GM12878 (cell line): ENCODE results near the gene EOLA1. TPM values are rescaled to one million over a fixed set of nuclear protein-coding genes. Genes with fewer than 3 reads are reported as not detected.

Source experiments
- ATAC-seq: fragments of 200-7000 bp; cut with Tn5 transposase; 3 replicates; pipeline ENCODE4 v1.9.1; 2020; ENCODE audit warnings: mild to moderate bottlenecking, moderate library complexity
- BruUV-seq: library from RNA; stranded (reverse); fragments of 400-500 nt; replicated peaks from 2 replicates; lab custom pipeline; 2021; lab: Mats Ljungman, UMichigan
- CTCF ChIA-PET: fragments of 300-600 bp; sonication (Branson Sonifier 250); formaldehyde crosslinking; extraction: SDS; loops from one replicate; lab custom pipeline; 2021; ENCODE audit warnings: inconsistent platforms; lab: Yijun Ruan, JAX
- POLR2A ChIA-PET: fragments of 350-600 bp; formaldehyde crosslinking; extraction: SDS; loops from one replicate; lab custom pipeline; 2021; ENCODE audit warnings: inconsistent platforms; lab: Charles Lee
- RAD21 ChIA-PET: fragments of 300-600 bp; sonication (Branson Sonifier 250); formaldehyde crosslinking; loops from one replicate; lab custom pipeline; 2023; ENCODE audit warnings: antibody characterized with exemption; ENCODE audit not compliant: unreplicated experiment; lab: Charles Lee
- SMC1A ChIA-PET: fragments of 300-600 bp; sonication (Branson Sonifier 250); formaldehyde crosslinking; loops from one replicate; lab custom pipeline; 2023; ENCODE audit not compliant: unreplicated experiment, uncharacterized antibody; lab: Charles Lee
- DNase-seq: peaks from one replicate; pipeline ENCODE4 v3.0.0-alpha.2; 2011; ENCODE audit warnings: low read depth, low spot score
- FAIRE-seq: peaks from 3 replicates; lab custom pipeline; 2011; peaks lifted over from hg19 to GRCh38; lab: Jason Lieb, UNC
- H2AFZ ChIP-seq: 2 replicates; pipeline ENCODE4 v1.6.0; 2011; ENCODE audit warnings: low read depth, low read length, control low read depth; ENCODE audit not compliant: control insufficient read depth
- H3K27ac ChIP-seq: 2 replicates; pipeline ENCODE4 v1.5.1; 2011; ENCODE audit warnings: control low read depth; ENCODE audit not compliant: control insufficient read depth, insufficient read depth
- H3K27me3 ChIP-seq, 2 experiments: replicated peaks in 1 of 2; 2 replicates each; pipeline versions ENCODE4 v1.6.0 to v1.6.1; 2011; ENCODE audit warnings: low read length in 1 of 2; ENCODE audit not compliant: control insufficient read depth in 2 of 2, insufficient read depth in 2 of 2
- H3K36me3 ChIP-seq, 2 experiments: 2 replicates each; pipeline ENCODE4 v1.5.1; 2011; ENCODE audit warnings: low read length in 1 of 2; ENCODE audit not compliant: control insufficient read depth in 2 of 2, insufficient read depth in 2 of 2
- H3K4me1 ChIP-seq: 2 replicates; pipeline ENCODE4 v1.6.1; 2011; ENCODE audit warnings: mild to moderate bottlenecking, low read length, moderate library complexity, mixed read lengths; ENCODE audit not compliant: control insufficient read depth, insufficient read depth
- H3K4me2 ChIP-seq: 2 replicates; pipeline ENCODE4 v1.6.0; 2011; ENCODE audit warnings: control low read depth; ENCODE audit not compliant: control insufficient read depth, insufficient read depth
- H3K4me3 ChIP-seq: fragments of 200-600 bp; sonication (generic); 2 replicates; pipeline ENCODE4 v1.5.1; 2016
- H3K79me2 ChIP-seq: 2 replicates; pipeline ENCODE4 v1.6.0; 2011; ENCODE audit warnings: low read length; ENCODE audit not compliant: control insufficient read depth, insufficient read depth
- H3K9ac ChIP-seq: 2 replicates; pipeline ENCODE4 v1.8.0; 2011; ENCODE audit warnings: low read length, control low read depth, mixed read lengths; ENCODE audit not compliant: control insufficient read depth, insufficient read depth
- H3K9me3 ChIP-seq: replicated peaks from 3 replicates; pipeline ENCODE4 v1.5.1; 2011; ENCODE audit warnings: mild to moderate bottlenecking, low read length; ENCODE audit not compliant: control insufficient read depth, insufficient read depth
- H4K20me1 ChIP-seq: 2 replicates; pipeline ENCODE4 v1.6.0; 2011; ENCODE audit not compliant: control insufficient read depth, insufficient read depth
- ATF2 ChIP-seq: IDR thresholded peaks from 2 replicates; pipeline ENCODE4 v1.6.1; 2012; ENCODE audit warnings: low read length, inconsistent platforms
- CHD4 ChIP-seq: fragments of 200-600 bp; sonication (generic); IDR thresholded peaks from 2 replicates; pipeline ENCODE4 v1.6.1; 2016; ENCODE audit warnings: mild to moderate bottlenecking
- EED ChIP-seq: sonication (generic); IDR thresholded peaks from 2 replicates; pipeline ENCODE4 v1.6.1; 2016; ENCODE audit warnings: antibody characterized with exemption, low read depth
- FOXK2 ChIP-seq: fragments of 450-650 bp; IDR thresholded peaks from 2 replicates; pipeline ENCODE4 v1.6.1; 2017; ENCODE audit warnings: mild to moderate bottlenecking, moderate library complexity
- IRF4 ChIP-seq: IDR thresholded peaks from 2 replicates; pipeline ENCODE4 v1.6.1; 2011; ENCODE audit warnings: low read depth, low read length
- RB1 ChIP-seq: fragments of 450-650 bp; formaldehyde crosslinking; IDR thresholded peaks from 2 replicates; pipeline ENCODE4 v1.6.1; 2017; ENCODE audit warnings: mild to moderate bottlenecking, borderline replicate concordance
- RELB ChIP-seq: fragments of 450-650 bp; IDR thresholded peaks from 2 replicates; pipeline ENCODE4 v1.6.1; 2017; ENCODE audit warnings: low read depth, mild to moderate bottlenecking, moderate library complexity
- SIX5 ChIP-seq: IDR thresholded peaks from 2 replicates; pipeline ENCODE4 v1.6.1; 2011; ENCODE audit warnings: mild to moderate bottlenecking, low read depth, low read length, moderate library complexity; ENCODE audit not compliant: severe bottlenecking
- SKIL ChIP-seq: fragments of 450-650 bp; IDR thresholded peaks from 2 replicates; pipeline ENCODE4 v1.6.1; 2017; ENCODE audit warnings: mild to moderate bottlenecking, low read depth, inconsistent platforms; ENCODE audit not compliant: poor library complexity, severe bottlenecking
- USF1 ChIP-seq: IDR thresholded peaks from 2 replicates; pipeline ENCODE4 v1.6.1; 2011; ENCODE audit warnings: borderline replicate concordance, low read depth, mild to moderate bottlenecking, moderate library complexity, mixed read lengths, low read length; ENCODE audit not compliant: insufficient read depth; ENCODE audit errors: extremely low read length
- USF2 ChIP-seq: IDR thresholded peaks from 2 replicates; pipeline ENCODE4 v1.6.1; 2011; ENCODE audit warnings: low read depth, low read length, improper control_type of control experiment, borderline replicate concordance
- WRNIP1 ChIP-seq: IDR thresholded peaks from 2 replicates; pipeline ENCODE4 v1.6.1; 2011; ENCODE audit warnings: low read depth, low read length, improper control_type of control experiment, borderline replicate concordance
- ZNF217 ChIP-seq: fragments of 450-650 bp; IDR thresholded peaks from 2 replicates; pipeline ENCODE4 v1.6.1; 2017; ENCODE audit warnings: antibody characterized with exemption, mild to moderate bottlenecking
- ZZZ3 ChIP-seq: IDR thresholded peaks from 2 replicates; pipeline ENCODE4 v1.6.1; 2011; ENCODE audit warnings: low read depth; ENCODE audit not compliant: control insufficient read depth, insufficient read length
- WGBS: methylation state at CpG from one replicate; pipeline ENCODE4 v1.1.6; 2016; ENCODE audit warnings: low lambda C conversion rate; ENCODE audit not compliant: insufficient replicate concordance, insufficient coverage; ENCODE audit errors: missing lambda C conversion rate; 5-methylcytosine and 5-hydroxymethylcytosine counted together
- in situ Hi-C: fragments of 300-500 bp; cut with MboI; formaldehyde crosslinking; loops from 9 replicates; pipeline ENCODE4 v1.14.3; 2018; ENCODE audit warnings: mixed read lengths
- intact Hi-C: fragments of 100-400 bp; cut with micrococcal nuclease; formaldehyde crosslinking; loops from one replicate; pipeline ENCODE4 v1.14.2; 2022; ENCODE audit not compliant: unreplicated experiment
- polyA plus RNA-seq, 11 experiments: library from polyadenylated mRNA; depleted of rRNA in 4 of 11; unstranded in 6 of 11; stranded (reverse) in 5 of 11; fragments of >200 nt; fragmentation: Nextera tagmentation in 4 of 11; fragmentation: Illumina TruSeq in 1 of 11; extraction: Ambion mirVana in 4 of 11; extraction: Trizol in 1 of 11; gene quantifications; 1 replicate in 1 of 11; 2 replicates in 10 of 11; pipeline versions ENCODE4 v1.2.1 to v1.2.3, GENCODE V29; 2011 to 2016; ENCODE audit warnings: inconsistent platforms in 2 of 11, missing spikeins in 2 of 11, low read depth in 1 of 11
- total RNA-seq, 4 experiments: library from RNA; depleted of rRNA in 3 of 4; stranded (reverse); fragments of >200 nt in 3 of 4; fragmentation: Illumina TruSeq in 1 of 4; extraction: Trizol in 1 of 4; gene quantifications; 2 replicates each; pipeline versions ENCODE4 v1.2.1 to v1.2.3, GENCODE V29; 2013 to 2021

Gene EOLA1
- total and polyA plus RNA-seq, 10 of the 15 experiments (the other 5 are each of a cell fraction or from before 2014, with no cell fraction given): 9.2 to 42.3 (median 24.3) TPM

- Histone ChIP-seq H3K9ac (no peak overlapping the region), H3K36me3 (no peaks in the 10 kb centered on the region), H2AFZ (no peak overlapping the region), H3K4me2 (no peak overlapping the region), H3K4me1 (peaks cover 7% of the 10 kb centered on the region), H3K79me2 (no peaks in the 10 kb centered on the region), H3K27ac (no peak overlapping the region), H3K9me3 (no peaks in the 10 kb centered on the region; the same call in 2 of the 3 replicates), H3K4me3 (no peak overlapping the region), H4K20me1 (no peaks in the 10 kb centered on the region), H3K27me3 (no peaks in the 10 kb centered on the region; a peak in 1 of 4 replicates)
- in situ Hi-C loops (loop anchor here (25.0 kb wide), 1 partner anchor 1173 kb away; the partner anchor contains the start of gene MTMR1), intact Hi-C loops (loop anchor here (10.0 kb wide), 1 partner anchor 111 kb away; no protein-coding TSS in a partner anchor)
- WGBS: 70% methylated on average over 9 of the region's 9 CpGs
- ChIA-PET SMC1A (interaction anchor here (1.1 to 2.4 kb wide), 2 partner anchors 8 to 402 kb away, joined by 3 to 20 read pairs; no protein-coding TSS in a partner anchor), POLR2A (interaction anchor here (2.3 kb wide), 1 partner anchor 26 kb away, joined by 12 read pairs; no protein-coding TSS in a partner anchor), RAD21 (interaction anchor here (0.7 to 2.7 kb wide), 2 partner anchors 8 to 26 kb away, joined by 3 to 27 read pairs; partner anchors contain the start of gene EOLA1), CTCF (interaction anchor here (3.0 to 6.9 kb wide), 2 partner anchors 12 to 26 kb away, joined by 29 to 88 read pairs; partner anchors contain the start of gene EOLA1)
- no peak for FAIRE-seq
- DNase-seq: no peak
- TF ChIP-seq RELB (no peak), SKIL (no peak), ZZZ3 (no peak), EED (no peak), USF1 (no peak), ZNF217 (no peak), WRNIP1 (no peak), ATF2 (no peak), IRF4 (no peak), FOXK2 (no peak), CHD4 (no peak), SIX5 (no peak), USF2 (no peak), RB1 (no peak)
- no TSS peak for BruUV-seq
- no peak for ATAC-seq
Observed at GRCh38 chrX:149513825-149514428, 26.9 kb upstream of the EOLA1 start.
